ENCODE results near the gene MATCAP1. TPM values are rescaled to one million over a fixed set of nuclear protein-coding genes. Genes with fewer than 3 reads are reported as not detected.

MATCAP1 gene
- total and polyA plus RNA-seq, 2 of the 4 experiments (the other 2 are of a cell fraction): 8.2 to 43.9 TPM

- WGBS, 2 experiments (ENCODE audit: extremely low coverage in 2 of 2, insufficient read length in 1 of 2): 24% methylated on average over 3 of the region's 9 CpGs; no CpG with 5 or more reads in 1 of the 2 experiments
- DNase-seq (no peak), ATAC-seq (ENCODE audit: low read depth) (no peak)
- peak overlapping the region; percentile 15; the same call in 1 of the 2 replicates for H2BK120ac ChIP-seq (ENCODE audit: low read depth, low read length)
- peaks cover 20% of the 10 kb centered on the region for H3K9me1 ChIP-seq (ENCODE audit: insufficient read depth, low read length)
- POLR2A ChIA-PET (ENCODE audit: unreplicated experiment): interaction anchor here (0.6 kb wide), 1 partner anchor 232 kb away, joined by 3 read pairs; no protein-coding TSS in a partner anchor
- no TSS peak for BruUV-seq (replicated peaks)
- no peak overlapping the region for H3K4me2 ChIP-seq (ENCODE audit: low read depth, low read length)
- H2BK15ac ChIP-seq (ENCODE audit: low read depth, low read length): peak overlapping the region; percentile 21; the same call in 2 of the 3 replicates
- CTCF ChIA-PET: interaction anchor here (1.1 to 1.3 kb wide), 2 partner anchors 14 to 17 kb away, joined by 4 to 5 read pairs; no protein-coding TSS in a partner anchor
- H3K56ac ChIP-seq (ENCODE audit: extremely low read depth, insufficient read depth, low read length): no peak overlapping the region
- no peak overlapping the region for H3K4me3 ChIP-seq (ENCODE audit: insufficient read depth, low read depth, low read length)
- H3K9ac ChIP-seq (ENCODE audit: low read depth, low read length): no peak overlapping the region
- in situ Hi-C loops (cut with MboI; ENCODE audit: low sequenced_read_pairs): no loop called here
- H2BK20ac ChIP-seq (ENCODE audit: low read depth, low read length): no peak overlapping the region
- dilution Hi-C loops (cut with HindIII; ENCODE audit: low sequenced_read_pairs, unreplicated experiment): no loop called here
- H3K9me3 ChIP-seq (ENCODE audit: control insufficient read depth, insufficient read depth, low read length): no peaks in the 10 kb centered on the region
- no peaks in the 10 kb centered on the region for H3K36me3 ChIP-seq (ENCODE audit: control insufficient read depth, insufficient read depth, low read length)
- no peak overlapping the region for H3K14ac ChIP-seq (replicated peaks; ENCODE audit: low read depth, low read length)
- peaks cover 31% of the 10 kb centered on the region for H3K4me1 ChIP-seq (ENCODE audit: control insufficient read depth, insufficient read depth, low read length)
- TF ChIP-seq SMC3 (IDR thresholded peaks at IDR 0.05; ENCODE audit: low read depth, low read length) (no peak), CHD1 (IDR thresholded peaks at IDR 0.05; ENCODE audit: low read depth, low read length) (no peak), RFX5 (IDR thresholded peaks at IDR 0.05; ENCODE audit: low read depth, low read length) (no peak)
- peaks cover 9 to 31% of the 10 kb centered on the region in 2 experiments; a peak in 3 of 4 replicates for H3K79me1 ChIP-seq (ENCODE audit: low read depth in 1 of 2, low read length in 2 of 2)
- H2AFZ ChIP-seq (replicated peaks; ENCODE audit: low read length, poor library complexity): peak overlapping the region; percentile 98
- H2AK5ac ChIP-seq (ENCODE audit: low read depth, low read length): peak overlapping the region; percentile 66
- H3K18ac ChIP-seq (ENCODE audit: low read depth, low read length): peak overlapping the region; percentile 1; the same call in 1 of the 2 replicates
- H3K27ac ChIP-seq (ENCODE audit: insufficient read depth, low read length): no peak overlapping the region; the same call in 1 of the 2 replicates
- peak overlapping the region; percentile 67 for H3K4ac ChIP-seq (ENCODE audit: low read depth, low read length)
- H4K91ac ChIP-seq (ENCODE audit: insufficient read depth, low read depth, low read length): peak overlapping the region; percentile 24; the same call in 1 of the 2 replicates
- peak overlapping the region in 1 of 2 experiments; percentile 95; a peak in 2 of 4 replicates for H4K8ac ChIP-seq (ENCODE audit: low read depth in 2 of 2, low read length in 2 of 2)
- peak overlapping the region; percentile 21; the same call in 1 of the 2 replicates for H3K23ac ChIP-seq (ENCODE audit: low read depth, low read length)
- no peak overlapping the region for H2AK9ac ChIP-seq (replicated peaks; ENCODE audit: low read depth, low read length, poor library complexity)
- no peaks in the 10 kb centered on the region for H4K20me1 ChIP-seq (ENCODE audit: insufficient read depth, low read length)
- H4K5ac ChIP-seq (ENCODE audit: low read depth, low read length): peak overlapping the region; percentile 67
- peaks cover 17% of the 10 kb centered on the region; the same call in 1 of the 2 replicates for H3K27me3 ChIP-seq (ENCODE audit: control insufficient read depth, insufficient read depth, low read length)
- intact Hi-C loops (cut with micrococcal nuclease): no loop called here
- no peak overlapping the region for H2BK5ac ChIP-seq (ENCODE audit: low read depth, low read length, poor library complexity, severe bottlenecking)
These were observed 14.7 kb downstream of the MATCAP1 start for GRCh38 chr16:67169011-67169451.

All from IMR-90 (cell line).